ENCODE results near the gene HAO1.

Gene HAO1

GRCh38 chr20:7926323-7926722, 13.9 kb downstream of the HAO1 start:
- Mint-ChIP-seq H3K9me3 (no peaks in the 10 kb centered on the region), H3K4me1 (no peaks in the 10 kb centered on the region), H3K27ac (no peak overlapping the region), H3K36me3 (ENCODE audit: low read depth) (no peaks in the 10 kb centered on the region), H3K27me3 (ENCODE audit: low read depth) (no peaks in the 10 kb centered on the region), H3K4me3 (no peak overlapping the region)
- no peak for TF ChIP-seq CTCF (IDR thresholded peaks at IDR 0.05; ENCODE audit: unreplicated experiment in 3 of 3)

GRCh38 chr20:7924692-7925091, 15.6 kb downstream of the HAO1 start:
- Mint-ChIP-seq H3K9me3 (no peaks in the 10 kb centered on the region), H3K4me3 (no peak overlapping the region), H3K27ac (no peak overlapping the region), H3K36me3 (ENCODE audit: low read depth) (no peaks in the 10 kb centered on the region), H3K4me1 (no peaks in the 10 kb centered on the region), H3K27me3 (ENCODE audit: low read depth) (no peaks in the 10 kb centered on the region)
- no peak for TF ChIP-seq CTCF (IDR thresholded peaks at IDR 0.05; ENCODE audit: unreplicated experiment in 3 of 3)

GRCh38 chr20:7916648-7917047, 23.6 kb downstream of the HAO1 start:
- Mint-ChIP-seq H3K9me3 (no peaks in the 10 kb centered on the region), H3K27ac (no peak overlapping the region), H3K4me3 (no peak overlapping the region), H3K36me3 (ENCODE audit: low read depth) (no peaks in the 10 kb centered on the region), H3K4me1 (no peaks in the 10 kb centered on the region), H3K27me3 (ENCODE audit: low read depth) (no peaks in the 10 kb centered on the region)
- TF ChIP-seq CTCF (IDR thresholded peaks at IDR 0.05; ENCODE audit: unreplicated experiment in 3 of 3) = no peak

GRCh38 chr20:7912551-7912950, 27.7 kb downstream of the HAO1 start:
- Mint-ChIP-seq H3K27ac (no peak overlapping the region), H3K4me3 (no peak overlapping the region), H3K27me3 (ENCODE audit: low read depth) (no peaks in the 10 kb centered on the region), H3K9me3 (no peaks in the 10 kb centered on the region), H3K4me1 (no peaks in the 10 kb centered on the region), H3K36me3 (ENCODE audit: low read depth) (no peaks in the 10 kb centered on the region)
- TF ChIP-seq CTCF (IDR thresholded peaks at IDR 0.05; ENCODE audit: unreplicated experiment in 3 of 3) = no peak

- no peak for TF ChIP-seq CTCF (IDR thresholded peaks at IDR 0.05; ENCODE audit: unreplicated experiment in 3 of 3)
- Mint-ChIP-seq H3K9me3 (no peaks in the 10 kb centered on the region), H3K27ac (no peak overlapping the region), H3K4me3 (no peak overlapping the region), H3K27me3 (ENCODE audit: low read depth) (no peaks in the 10 kb centered on the region), H3K4me1 (no peaks in the 10 kb centered on the region), H3K36me3 (ENCODE audit: low read depth) (no peaks in the 10 kb centered on the region)
These were observed 28.5 kb downstream of the HAO1 start for GRCh38 chr20:7911586-7912330.

- TF ChIP-seq CTCF (IDR thresholded peaks at IDR 0.05; ENCODE audit: unreplicated experiment in 3 of 3) = no peak
- no peaks in the 10 kb centered on the region for H3K27me3 Mint-ChIP-seq (ENCODE audit: low read depth)
- H3K9me3 Mint-ChIP-seq = no peaks in the 10 kb centered on the region
- H3K36me3 Mint-ChIP-seq (ENCODE audit: low read depth) = no peaks in the 10 kb centered on the region
- no peak overlapping the region for H3K27ac Mint-ChIP-seq
- no peaks in the 10 kb centered on the region for H3K4me1 Mint-ChIP-seq
- H3K4me3 Mint-ChIP-seq = no peak overlapping the region
These were observed 31.4 kb downstream of the HAO1 start for GRCh38 chr20:7908905-7909304.

Data from nephron (organoid).